SKM-1 (cell line): Measurements from ENCODE around the gene DAO.

Experiments
- DNase-seq: peaks from one replicate; lab custom pipeline; 2025; ENCODE audit not compliant: unreplicated experiment; lab: John Stamatoyannopoulos, UW

The DAO gene

GRCh38 chr12:108918206-108918605, 38.3 kb downstream of the DAO start:
- no peak for DNase-seq

DNA sequence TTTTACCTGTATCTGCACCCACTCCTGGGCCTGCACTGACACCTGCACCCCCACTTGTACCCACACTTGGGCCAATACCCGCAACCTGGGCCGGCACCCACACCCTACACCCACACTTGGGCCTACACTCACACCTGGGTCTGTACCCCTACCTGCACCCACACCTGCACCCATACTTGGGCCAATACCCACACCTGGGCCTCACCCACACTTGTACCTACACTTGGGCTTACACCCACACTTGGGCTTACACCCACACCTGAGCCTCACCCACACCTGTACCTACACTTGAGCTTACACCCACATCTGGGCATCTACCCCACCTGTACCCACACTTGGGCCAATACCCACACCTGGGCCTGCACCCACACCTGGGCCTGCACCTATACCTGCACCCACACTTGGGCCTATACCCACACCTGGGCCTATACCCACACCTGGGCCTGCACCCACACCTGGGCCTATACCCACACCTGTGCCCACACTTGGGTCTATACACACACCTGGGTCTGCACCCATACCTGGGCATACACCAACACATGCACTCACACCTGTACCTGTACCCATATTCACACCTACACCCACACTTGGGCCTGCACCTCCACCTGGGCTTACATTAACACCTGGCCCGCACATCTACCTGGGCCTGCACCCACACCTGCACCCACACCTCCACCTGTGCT, 39.2 kb downstream of the DAO start:
- no peak for DNase-seq

GRCh38 chr12:108921946-108922345, 42.1 kb downstream of the DAO start:
- no peak for DNase-seq

GRCh38 chr12:108922918-108923317, 43.0 kb downstream of the DAO start:
- no peak for DNase-seq

GRCh38 chr12:108928695-108929094, 48.8 kb downstream of the DAO start:
- DNase-seq: no peak

GRCh38 chr12:108930155-108930554, 50.3 kb downstream of the DAO start:
- DNase-seq: no peak

GRCh38 chr12:108930756-108931155, 50.9 kb downstream of the DAO start:
- no peak for DNase-seq

DNA sequence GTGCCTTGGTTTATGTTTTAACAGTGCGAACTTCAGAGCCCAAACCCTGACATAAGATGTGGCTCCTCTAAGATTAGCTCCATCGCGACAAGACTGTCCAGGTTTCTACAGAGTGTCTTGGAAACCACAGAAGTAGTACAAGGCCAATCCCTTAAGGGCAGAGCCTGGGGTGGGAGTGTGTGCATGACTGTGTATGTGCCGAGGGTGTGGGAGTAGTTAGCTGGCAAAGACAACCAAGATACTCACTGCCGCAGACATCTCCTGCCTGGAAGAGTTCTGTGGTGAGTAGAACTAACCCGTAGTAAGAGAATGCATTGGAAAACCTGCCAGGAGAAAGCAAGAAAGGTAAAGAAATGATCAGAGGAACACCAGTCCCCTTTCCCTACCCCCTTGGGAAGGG, 54.1 kb downstream of the DAO start:
- DNase-seq: no peak

DNA sequence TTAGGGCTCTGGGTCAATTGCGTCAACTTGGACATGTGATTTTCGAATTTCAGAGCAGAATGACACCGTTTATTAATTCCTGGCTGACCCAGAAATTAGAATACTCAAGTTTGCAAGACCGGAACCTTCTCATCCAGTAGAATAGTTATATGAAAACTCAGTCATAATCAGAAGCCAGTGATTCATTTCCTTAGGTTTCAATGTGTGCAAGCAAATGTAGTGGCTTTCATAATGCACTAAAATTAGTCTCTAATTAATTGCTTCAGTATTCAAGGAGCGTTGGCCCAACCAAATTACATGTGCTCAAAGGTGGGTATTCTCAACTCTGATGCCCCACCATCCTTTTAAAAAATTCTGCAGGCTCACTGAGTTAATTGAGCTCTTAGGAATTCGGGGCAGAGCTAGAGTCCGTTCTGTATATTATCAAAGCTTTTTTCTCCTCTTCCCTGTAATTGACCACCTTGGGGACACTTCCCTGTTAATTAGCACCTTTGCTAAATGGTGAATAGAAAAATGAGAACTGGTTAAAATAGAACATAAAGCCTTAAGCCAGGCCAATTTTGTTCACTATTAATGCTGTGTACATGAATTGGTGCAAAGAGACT, 55.4 kb downstream of the DAO start:
- DNase-seq: no peak

DNA sequence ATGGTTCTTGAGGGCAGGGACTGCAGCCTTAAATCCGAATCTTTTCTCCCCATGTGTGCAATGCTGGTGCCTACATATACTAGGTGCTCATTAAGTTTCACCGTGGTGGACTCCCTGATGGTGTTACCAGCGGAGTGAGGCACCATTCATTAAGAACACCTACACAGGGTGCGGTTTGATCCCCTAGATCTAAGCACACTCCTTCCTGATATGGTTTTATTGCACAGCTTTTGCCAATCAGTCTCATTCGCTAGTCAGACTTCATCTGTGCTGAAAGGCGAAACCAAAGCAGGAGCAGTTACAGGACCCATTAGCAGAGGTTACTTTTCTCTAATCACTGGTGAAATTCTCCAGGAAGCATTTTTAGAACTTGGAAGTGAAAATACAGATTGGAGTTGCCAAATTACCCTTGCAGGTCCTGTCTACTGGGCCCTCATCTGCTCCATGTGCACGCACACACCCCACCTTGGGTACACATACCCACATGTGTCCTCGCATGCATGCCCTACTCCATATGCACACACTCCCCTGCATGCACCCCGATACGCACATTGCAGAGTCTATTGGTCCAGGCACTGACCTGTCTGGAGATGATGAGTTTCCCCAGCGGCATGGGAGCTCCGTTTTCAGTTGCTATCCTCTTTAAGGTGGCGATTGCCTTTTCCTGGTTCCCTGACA, 58.5 kb downstream of the DAO start:
- no peak for DNase-seq

DNA sequence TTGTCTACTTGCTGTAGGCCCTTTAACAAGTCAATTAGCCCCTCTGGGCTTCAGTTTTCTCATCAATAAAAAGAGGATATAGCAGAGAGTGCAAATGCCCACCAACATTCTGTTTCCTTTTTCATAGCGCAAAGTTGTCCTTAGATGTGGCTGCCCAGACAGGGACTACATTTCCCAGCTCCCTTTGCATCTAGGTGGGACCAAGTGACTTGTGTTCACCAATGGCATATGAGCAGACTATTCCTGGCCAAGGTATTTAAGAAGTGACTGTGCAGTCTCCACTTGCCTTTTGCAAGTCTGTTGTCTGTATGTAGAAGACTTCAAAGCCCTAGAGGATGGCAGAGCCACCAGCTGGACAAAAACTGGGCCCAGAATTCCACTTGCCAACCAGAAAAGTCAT, 59.7 kb downstream of the DAO start:
- no peak for DNase-seq

- no peak for DNase-seq
Observed at GRCh38 chr12:108940138-108940537, 60.2 kb downstream of the DAO start.

DNA sequence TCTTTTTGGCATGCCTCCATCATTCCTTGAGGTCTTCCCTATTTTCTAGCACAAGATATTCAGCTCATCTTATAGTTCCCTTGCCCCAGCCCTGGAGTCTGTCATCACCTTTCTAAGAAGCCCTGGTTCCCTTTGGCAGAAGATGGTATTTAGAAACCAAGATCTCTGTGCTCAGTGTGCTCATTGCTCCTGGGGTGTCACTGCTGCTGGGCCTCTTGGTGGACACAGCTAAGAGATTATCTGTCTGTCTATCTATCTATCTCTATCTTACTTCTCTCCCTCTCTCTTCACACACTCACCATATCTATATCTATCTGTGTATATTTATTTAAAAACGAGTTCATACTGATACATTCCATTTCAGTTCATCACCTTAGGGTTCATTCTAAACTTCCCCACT, 67.2 kb downstream of the DAO start:
- no peak for DNase-seq

DNA sequence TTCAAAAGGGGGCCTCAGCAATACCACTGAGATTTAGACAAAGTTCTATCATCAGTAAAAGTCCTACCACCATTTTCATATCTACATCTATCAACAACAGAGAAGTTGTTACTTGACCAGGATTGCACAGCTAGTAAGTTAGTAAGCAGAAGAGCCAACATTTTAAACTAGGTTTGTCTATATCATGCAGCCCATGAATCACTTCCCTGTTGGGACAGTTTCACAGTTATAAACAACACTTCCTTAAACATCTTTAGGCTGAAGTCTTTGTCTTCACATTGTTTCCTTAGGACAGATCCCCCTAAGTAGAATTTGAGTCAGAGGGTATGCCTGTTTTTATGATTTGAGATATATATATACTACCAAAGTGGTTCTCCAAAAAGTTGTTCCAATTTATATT, 68.5 kb downstream of the DAO start:
- DNase-seq: no peak

- DNase-seq: no peak
Observed at GRCh38 chr12:108949976-108950375, 70.1 kb downstream of the DAO start.
